ENCODE results near the gene RAB44. TPM values are rescaled to one million over a fixed set of nuclear protein-coding genes. Genes with fewer than 3 reads are reported as not detected.

RAB44 gene, protein sequence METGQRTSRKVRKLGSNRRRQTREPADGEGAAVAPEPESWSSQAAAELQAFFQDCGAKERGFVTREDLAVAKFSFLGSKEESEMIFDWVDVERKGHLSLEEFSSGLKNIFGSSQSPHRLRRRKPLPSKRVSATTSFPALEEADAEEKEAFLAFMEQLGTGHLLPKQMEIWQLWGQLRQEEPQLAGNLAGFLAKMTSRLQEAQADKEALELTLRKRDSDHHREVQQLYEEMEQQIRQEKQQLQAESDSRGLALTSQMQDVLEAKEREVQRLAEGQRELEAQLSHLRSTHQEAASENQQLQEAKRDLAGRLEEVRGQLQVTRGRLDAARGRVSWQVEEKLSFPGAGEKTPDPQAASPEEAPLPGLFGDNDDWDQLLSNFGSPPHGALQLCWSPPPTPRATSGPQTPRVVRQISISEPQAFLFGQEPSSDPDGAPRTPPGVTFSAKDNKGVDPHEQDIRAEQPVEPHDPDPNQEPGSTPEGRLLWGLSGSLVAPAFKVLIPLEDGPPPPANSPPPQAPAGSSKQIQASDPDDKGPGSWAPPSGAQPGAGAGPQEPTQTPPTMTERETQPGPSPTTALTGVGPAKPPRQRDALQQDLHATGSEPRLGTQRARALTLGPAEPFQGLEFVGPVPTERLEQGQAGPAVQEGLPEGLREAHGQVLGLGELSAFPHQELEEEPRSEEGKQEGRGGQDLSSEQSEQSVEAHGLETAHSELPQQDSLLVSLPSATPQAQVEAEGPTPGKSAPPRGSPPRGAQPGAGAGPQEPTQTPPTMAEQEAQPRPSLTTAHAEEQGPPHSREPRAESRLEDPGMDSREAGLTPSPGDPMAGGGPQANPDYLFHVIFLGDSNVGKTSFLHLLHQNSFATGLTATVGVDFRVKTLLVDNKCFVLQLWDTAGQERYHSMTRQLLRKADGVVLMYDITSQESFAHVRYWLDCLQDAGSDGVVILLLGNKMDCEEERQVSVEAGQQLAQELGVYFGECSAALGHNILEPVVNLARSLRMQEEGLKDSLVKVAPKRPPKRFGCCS
- total RNA-seq (2021; ENCODE audit: unreplicated experiment) (0.05 TPM), Bru-seq, nascent RNA (percentile 18 among the genes with signal in this experiment), BruChase-seq, experiment 1, labeled RNA remaining after a 6-hour chase (percentile 20 among the genes with signal in this experiment), BruChase-seq, experiment 2, labeled RNA remaining after a 2-hour chase (percentile 22 among the genes with signal in this experiment)
- 0.02 and 0.03 TPM in 2 replicates for polyA plus RNA-seq (2012)
- long read RNA-seq, result 0 reads

DNA sequence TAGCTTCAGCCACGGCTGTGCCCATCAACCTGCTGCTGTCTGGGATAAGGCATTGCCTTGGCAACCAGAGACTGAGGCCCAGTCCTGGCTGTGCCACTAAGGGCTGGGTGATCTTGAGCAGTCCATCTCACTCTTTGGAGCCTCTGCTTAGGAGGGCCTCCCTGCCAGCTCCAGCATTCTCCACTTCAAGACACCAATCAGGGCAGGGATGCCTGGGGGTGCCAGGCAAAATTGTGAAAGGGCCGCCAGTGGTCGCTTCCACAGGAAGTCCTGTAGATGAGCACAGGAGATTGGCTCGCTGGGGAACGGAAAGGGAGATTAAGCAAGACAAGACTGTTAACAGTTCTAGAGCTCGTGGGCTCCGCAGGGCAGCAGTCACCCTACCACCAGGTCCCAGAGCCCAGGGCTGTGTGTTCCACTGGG is at the start of gene RAB44:
Gene RAB44, plus strand, starts transcription at position 346 of the 423 bp plus-strand sequence. CDS start 6,410 bp downstream, outside the sequence.
- H3K36me3 ChIP-seq (ENCODE audit: control insufficient read depth in 1 of 2, insufficient read depth in 2 of 2, low read length in 2 of 2), result no peaks in the 10 kb centered on the region
- no peaks in the 10 kb centered on the region for H3K9me2 ChIP-seq (ENCODE audit: insufficient read depth)
- H3K27ac ChIP-seq (ENCODE audit: low read depth, low read length), result no peak within 1 kb of the TSS
- H3K79me2 ChIP-seq (ENCODE audit: insufficient read depth, low read length), result no peaks in the 10 kb centered on the region
- H3K4me1 ChIP-seq (ENCODE audit: control insufficient read depth in 1 of 2, insufficient read depth in 2 of 2, low read length in 2 of 2), result peaks cover 0 to 8% of the 10 kb centered on the region in 2 experiments; a peak in 2 of 4 replicates
- ATAC-seq, result no peak
- ChIA-PET RAD21 (ENCODE audit: low non-redundant PET in 1 of 2, low total read pairs in 2 of 2, uncharacterized antibody in 2 of 2, unreplicated experiment in 2 of 2) (no interaction called here), POLR2A (no interaction called here), CTCF (no interaction called here)
- H3K4me2 ChIP-seq (ENCODE audit: low read length), result no peak within 1 kb of the TSS
- BruUV-seq (replicated peaks), result no TSS peak
- DNase-seq (ENCODE audit: low read depth, low spot score), result no peak
- intact Hi-C loops (cut with micrococcal nuclease), result no loop called here
- H4K20me1 ChIP-seq (ENCODE audit: insufficient read depth), result no peaks in the 10 kb centered on the region
- no peaks in the 10 kb centered on the region for H3K27me3 ChIP-seq (ENCODE audit: insufficient read depth, low read length)
- TF ChIP-seq SIN3A (IDR thresholded peaks at IDR 0.05; ENCODE audit: low read depth) (no peak), TCF7L2 (IDR thresholded peaks at IDR 0.05; ENCODE audit: borderline replicate concordance, extremely low read depth, insufficient read depth, insufficient read length) (no peak), EGR1 (IDR thresholded peaks at IDR 0.05; ENCODE audit: low read depth) (no peak), ZNF274 (IDR thresholded peaks at IDR 0.05; ENCODE audit: low read depth, low read length) (no peak), FOSL1 (IDR thresholded peaks at IDR 0.05; ENCODE audit: low read depth) (no peak), EZH2 (IDR thresholded peaks at IDR 0.05) (no peak), POLR2AphosphoS5 (IDR thresholded peaks at IDR 0.05; ENCODE audit: low read depth, low read length) (no peak), SRF (IDR thresholded peaks at IDR 0.05; ENCODE audit: low read depth) (no peak), EZH2phosphoT487 (IDR thresholded peaks at IDR 0.05; ENCODE audit: borderline replicate concordance) (no peak), ZFX (IDR thresholded peaks at IDR 0.05) (no peak)
- TF ChIP-seq, protein P1, sequence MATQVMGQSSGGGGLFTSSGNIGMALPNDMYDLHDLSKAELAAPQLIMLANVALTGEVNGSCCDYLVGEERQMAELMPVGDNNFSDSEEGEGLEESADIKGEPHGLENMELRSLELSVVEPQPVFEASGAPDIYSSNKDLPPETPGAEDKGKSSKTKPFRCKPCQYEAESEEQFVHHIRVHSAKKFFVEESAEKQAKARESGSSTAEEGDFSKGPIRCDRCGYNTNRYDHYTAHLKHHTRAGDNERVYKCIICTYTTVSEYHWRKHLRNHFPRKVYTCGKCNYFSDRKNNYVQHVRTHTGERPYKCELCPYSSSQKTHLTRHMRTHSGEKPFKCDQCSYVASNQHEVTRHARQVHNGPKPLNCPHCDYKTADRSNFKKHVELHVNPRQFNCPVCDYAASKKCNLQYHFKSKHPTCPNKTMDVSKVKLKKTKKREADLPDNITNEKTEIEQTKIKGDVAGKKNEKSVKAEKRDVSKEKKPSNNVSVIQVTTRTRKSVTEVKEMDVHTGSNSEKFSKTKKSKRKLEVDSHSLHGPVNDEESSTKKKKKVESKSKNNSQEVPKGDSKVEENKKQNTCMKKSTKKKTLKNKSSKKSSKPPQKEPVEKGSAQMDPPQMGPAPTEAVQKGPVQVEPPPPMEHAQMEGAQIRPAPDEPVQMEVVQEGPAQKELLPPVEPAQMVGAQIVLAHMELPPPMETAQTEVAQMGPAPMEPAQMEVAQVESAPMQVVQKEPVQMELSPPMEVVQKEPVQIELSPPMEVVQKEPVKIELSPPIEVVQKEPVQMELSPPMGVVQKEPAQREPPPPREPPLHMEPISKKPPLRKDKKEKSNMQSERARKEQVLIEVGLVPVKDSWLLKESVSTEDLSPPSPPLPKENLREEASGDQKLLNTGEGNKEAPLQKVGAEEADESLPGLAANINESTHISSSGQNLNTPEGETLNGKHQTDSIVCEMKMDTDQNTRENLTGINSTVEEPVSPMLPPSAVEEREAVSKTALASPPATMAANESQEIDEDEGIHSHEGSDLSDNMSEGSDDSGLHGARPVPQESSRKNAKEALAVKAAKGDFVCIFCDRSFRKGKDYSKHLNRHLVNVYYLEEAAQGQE (IDR thresholded peaks at IDR 0.05; ENCODE audit: low read depth), result no peak
- no peak within 1 kb of the TSS for H2AFZ ChIP-seq (ENCODE audit: low read depth, low read length, poor library complexity, severe bottlenecking)
- no peak within 1 kb of the TSS for H3K4me3 ChIP-seq (replicated peaks in 1 of 2; ENCODE audit: low read depth in 1 of 2, low read length in 2 of 2)
- no peaks in the 10 kb centered on the region for H3K9me3 ChIP-seq (ENCODE audit: control insufficient read depth in 1 of 2, insufficient read depth in 1 of 2, low read depth in 1 of 2, low read length in 2 of 2)
- H3K9ac ChIP-seq (ENCODE audit: low read length), result no peak within 1 kb of the TSS

Data from HCT116 (cell line).